ENCODE results near the gene ACOT13.

DNA sequence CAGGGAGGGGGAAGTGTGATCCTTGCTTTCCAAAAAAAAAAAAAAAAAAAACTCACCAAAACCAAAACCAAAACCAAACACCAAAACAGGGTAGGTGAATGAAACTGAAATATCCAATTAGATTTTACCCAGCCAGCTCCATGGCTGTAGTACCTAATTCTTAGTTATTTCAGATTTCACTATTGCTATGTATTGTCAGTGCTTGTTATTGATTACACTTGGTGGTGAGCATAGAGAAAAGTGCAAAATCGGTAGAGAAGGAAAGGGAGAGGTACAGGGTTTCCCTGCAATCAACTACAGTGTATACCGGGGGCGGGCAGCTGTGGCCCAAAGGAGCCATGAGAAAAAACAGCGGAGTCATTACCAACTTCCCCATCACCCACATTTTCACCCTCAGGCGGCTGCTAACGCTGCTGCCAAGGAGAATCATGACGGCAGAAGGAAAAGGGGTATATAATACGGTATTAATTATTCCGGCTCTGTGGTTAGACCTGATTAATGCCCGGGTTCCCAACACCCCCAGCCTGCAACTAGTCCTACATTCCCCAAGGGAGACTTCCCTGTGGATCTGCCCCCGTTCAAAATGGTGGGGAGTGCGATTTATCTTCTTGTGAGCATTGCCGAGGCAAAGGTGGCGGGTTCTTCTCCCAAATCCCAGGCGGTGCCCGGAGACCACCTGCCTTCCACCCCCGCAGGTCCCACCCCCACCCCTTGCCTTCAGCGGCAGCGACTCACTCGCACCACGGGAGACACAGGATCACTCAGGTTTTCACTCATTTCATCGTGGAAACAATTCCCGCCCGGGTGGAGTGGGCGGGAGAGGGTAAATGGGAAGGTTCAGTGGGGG, 52.5 kb downstream of the ACOT13 start, which contains the start of gene C6orf62:
- no peak for TF ChIP-seq RAD21 (IDR thresholded peaks at IDR 0.05 in 1 of 2, conservative IDR thresholded peaks at IDR 0.05 in 1 of 2; ENCODE audit: low read depth in 2 of 2, low read length in 2 of 2)
- peak in 1 of 2 experiments; percentile 68; a peak in 1 of 3 replicates for TF ChIP-seq POLR2A (IDR thresholded peaks at IDR 0.05; ENCODE audit: control extremely low read depth in 1 of 2, low read depth in 2 of 2, low read length in 2 of 2)
- TF ChIP-seq, protein P1, sequence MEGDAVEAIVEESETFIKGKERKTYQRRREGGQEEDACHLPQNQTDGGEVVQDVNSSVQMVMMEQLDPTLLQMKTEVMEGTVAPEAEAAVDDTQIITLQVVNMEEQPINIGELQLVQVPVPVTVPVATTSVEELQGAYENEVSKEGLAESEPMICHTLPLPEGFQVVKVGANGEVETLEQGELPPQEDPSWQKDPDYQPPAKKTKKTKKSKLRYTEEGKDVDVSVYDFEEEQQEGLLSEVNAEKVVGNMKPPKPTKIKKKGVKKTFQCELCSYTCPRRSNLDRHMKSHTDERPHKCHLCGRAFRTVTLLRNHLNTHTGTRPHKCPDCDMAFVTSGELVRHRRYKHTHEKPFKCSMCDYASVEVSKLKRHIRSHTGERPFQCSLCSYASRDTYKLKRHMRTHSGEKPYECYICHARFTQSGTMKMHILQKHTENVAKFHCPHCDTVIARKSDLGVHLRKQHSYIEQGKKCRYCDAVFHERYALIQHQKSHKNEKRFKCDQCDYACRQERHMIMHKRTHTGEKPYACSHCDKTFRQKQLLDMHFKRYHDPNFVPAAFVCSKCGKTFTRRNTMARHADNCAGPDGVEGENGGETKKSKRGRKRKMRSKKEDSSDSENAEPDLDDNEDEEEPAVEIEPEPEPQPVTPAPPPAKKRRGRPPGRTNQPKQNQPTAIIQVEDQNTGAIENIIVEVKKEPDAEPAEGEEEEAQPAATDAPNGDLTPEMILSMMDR (IDR thresholded peaks at IDR 0.05; ENCODE audit: control extremely low read depth in 1 of 3, insufficient read depth in 1 of 3, low read depth in 1 of 3, low read length in 3 of 3), result no peak
- no peak for TF ChIP-seq EP300 (IDR thresholded peaks at IDR 0.05; ENCODE audit: borderline replicate concordance in 1 of 2, low read depth in 2 of 2, low read length in 2 of 2)
- no peak for TF ChIP-seq JUN (IDR thresholded peaks at IDR 0.05; ENCODE audit: low read depth, low read length)
- no peak for TF ChIP-seq RFX5 (IDR thresholded peaks at IDR 0.05; ENCODE audit: borderline replicate concordance, low read depth, low read length)
- TF ChIP-seq POLR2AphosphoS5 (IDR thresholded peaks at IDR 0.05; ENCODE audit: low read depth, low read length), result peak; percentile 39; the same call in 1 of the 2 replicates
- TF ChIP-seq KDM1A (IDR thresholded peaks at IDR 0.05; ENCODE audit: borderline replicate concordance, low read length), result no peak
- no peak for TF ChIP-seq BCL11A (IDR thresholded peaks at IDR 0.05; ENCODE audit: low read depth in 2 of 2, low read length in 2 of 2)
- TF ChIP-seq GABPA (IDR thresholded peaks at IDR 0.05; ENCODE audit: borderline replicate concordance, insufficient read depth, low read length), result no peak
- no peak for TF ChIP-seq JUND (IDR thresholded peaks at IDR 0.05; ENCODE audit: low read length)
- no peak for TF ChIP-seq CHD2 (IDR thresholded peaks at IDR 0.05; ENCODE audit: low read length)
